ENCODE data around the gene ST6GAL1. TPM values are rescaled to one million over a fixed set of nuclear protein-coding genes. Genes with fewer than 3 reads are reported as not detected.

ST6GAL1 gene
- total RNA-seq, 1 experiment from 2014 or later: 15.6 TPM

- ChIA-PET POLR2A (interaction anchor here (1.0 to 1.4 kb wide), 2 partner anchors 17 to 52 kb away, joined by 3 to 8 read pairs; no protein-coding TSS in a partner anchor), RAD21 (ENCODE audit: low non-redundant PET in 1 of 2, low total read pairs in 2 of 2, uncharacterized antibody in 2 of 2, unreplicated experiment in 2 of 2) (interaction anchor here in 1 of 2 experiments (0.9 to 1.2 kb wide), 3 partner anchors 52 to 206 kb away, joined by 3 to 12 read pairs (median 3); no protein-coding TSS in a partner anchor), CTCF (interaction anchor here (0.7 to 2.5 kb wide), 17 partner anchors 12 to 596 kb away, joined by 3 to 52 read pairs (median 4); no protein-coding TSS in a partner anchor)
- no peaks in the 10 kb centered on the region for H3K4me1 ChIP-seq (ENCODE audit: control insufficient read depth in 1 of 2, insufficient read depth in 2 of 2, low read length in 2 of 2)
- H3K27ac ChIP-seq (ENCODE audit: low read depth, low read length): no peak overlapping the region
- ATAC-seq (peak; percentile 87), DNase-seq (ENCODE audit: low read depth, low spot score) (peak; percentile 18)
- H3K36me3 ChIP-seq (ENCODE audit: control insufficient read depth in 1 of 2, insufficient read depth in 2 of 2, low read length in 2 of 2): no peaks in the 10 kb centered on the region
- peak overlapping the region; percentile 49 for H2AFZ ChIP-seq (ENCODE audit: low read depth, low read length, poor library complexity, severe bottlenecking)
- no peaks in the 10 kb centered on the region for H3K9me3 ChIP-seq (ENCODE audit: control insufficient read depth in 1 of 2, insufficient read depth in 1 of 2, low read depth in 1 of 2, low read length in 2 of 2)
- BruUV-seq (replicated peaks): no TSS peak
- no peaks in the 10 kb centered on the region for H4K20me1 ChIP-seq (ENCODE audit: insufficient read depth)
- no peak overlapping the region for H3K9ac ChIP-seq (ENCODE audit: low read length)
- no peaks in the 10 kb centered on the region for H3K79me2 ChIP-seq (ENCODE audit: insufficient read depth, low read length)
- 0 out of 2 replicates have a peak, but pooled peaks cover 6% of the 10 kb centered on the region for H3K27me3 ChIP-seq (ENCODE audit: insufficient read depth, low read length)
- intact Hi-C loops (cut with micrococcal nuclease): loop anchor here (1.0 to 10.0 kb wide), 4 partner anchors 52 to 601 kb away; partner anchors contain the start of gene SST
- no peaks in the 10 kb centered on the region for H3K9me2 ChIP-seq (ENCODE audit: insufficient read depth)
- H3K4me2 ChIP-seq (ENCODE audit: low read length): no peak overlapping the region
- no peak overlapping the region for H3K4me3 ChIP-seq (replicated peaks in 1 of 2; ENCODE audit: low read depth in 1 of 2, low read length in 2 of 2)
- TF ChIP-seq ZNF274 (IDR thresholded peaks at IDR 0.05; ENCODE audit: low read depth, low read length) (no peak), YY1 (IDR thresholded peaks at IDR 0.05; ENCODE audit: extremely low read depth, insufficient replicate concordance, low read depth, low read length) (no peak), EZH2 (IDR thresholded peaks at IDR 0.05) (no peak), SP1 (IDR thresholded peaks at IDR 0.05; ENCODE audit: low read depth) (no peak), FOSL1 (IDR thresholded peaks at IDR 0.05; ENCODE audit: low read depth) (no peak), POLR2AphosphoS5 (IDR thresholded peaks at IDR 0.05; ENCODE audit: low read depth, low read length) (no peak), CEBPB (IDR thresholded peaks at IDR 0.05; ENCODE audit: low read depth) (no peak), MAX (IDR thresholded peaks at IDR 0.05) (peak; percentile 55), RAD21 (IDR thresholded peaks at IDR 0.05; ENCODE audit: low read depth) (peak; percentile 75), SRF (IDR thresholded peaks at IDR 0.05; ENCODE audit: low read depth) (peak; percentile 97), EZH2phosphoT487 (IDR thresholded peaks at IDR 0.05; ENCODE audit: borderline replicate concordance) (no peak), ELF1 (IDR thresholded peaks at IDR 0.05; ENCODE audit: borderline replicate concordance, low read depth) (no peak), CBX3 (IDR thresholded peaks at IDR 0.05; ENCODE audit: low read depth) (no peak), JUND (IDR thresholded peaks at IDR 0.05) (no peak), CTCF (IDR thresholded peaks at IDR 0.05 in 2 of 3, conservative IDR thresholded peaks at IDR 0.05 in 1 of 3; ENCODE audit: borderline replicate concordance in 1 of 3, insufficient read depth in 1 of 3, low read depth in 2 of 3, low read length in 2 of 3) (peak; percentile 36 to 76 (median 64)), POLR2A (IDR thresholded peaks at IDR 0.05; ENCODE audit: borderline replicate concordance, extremely low read depth, insufficient read depth, insufficient read length) (no peak)
- TF ChIP-seq, protein P1, sequence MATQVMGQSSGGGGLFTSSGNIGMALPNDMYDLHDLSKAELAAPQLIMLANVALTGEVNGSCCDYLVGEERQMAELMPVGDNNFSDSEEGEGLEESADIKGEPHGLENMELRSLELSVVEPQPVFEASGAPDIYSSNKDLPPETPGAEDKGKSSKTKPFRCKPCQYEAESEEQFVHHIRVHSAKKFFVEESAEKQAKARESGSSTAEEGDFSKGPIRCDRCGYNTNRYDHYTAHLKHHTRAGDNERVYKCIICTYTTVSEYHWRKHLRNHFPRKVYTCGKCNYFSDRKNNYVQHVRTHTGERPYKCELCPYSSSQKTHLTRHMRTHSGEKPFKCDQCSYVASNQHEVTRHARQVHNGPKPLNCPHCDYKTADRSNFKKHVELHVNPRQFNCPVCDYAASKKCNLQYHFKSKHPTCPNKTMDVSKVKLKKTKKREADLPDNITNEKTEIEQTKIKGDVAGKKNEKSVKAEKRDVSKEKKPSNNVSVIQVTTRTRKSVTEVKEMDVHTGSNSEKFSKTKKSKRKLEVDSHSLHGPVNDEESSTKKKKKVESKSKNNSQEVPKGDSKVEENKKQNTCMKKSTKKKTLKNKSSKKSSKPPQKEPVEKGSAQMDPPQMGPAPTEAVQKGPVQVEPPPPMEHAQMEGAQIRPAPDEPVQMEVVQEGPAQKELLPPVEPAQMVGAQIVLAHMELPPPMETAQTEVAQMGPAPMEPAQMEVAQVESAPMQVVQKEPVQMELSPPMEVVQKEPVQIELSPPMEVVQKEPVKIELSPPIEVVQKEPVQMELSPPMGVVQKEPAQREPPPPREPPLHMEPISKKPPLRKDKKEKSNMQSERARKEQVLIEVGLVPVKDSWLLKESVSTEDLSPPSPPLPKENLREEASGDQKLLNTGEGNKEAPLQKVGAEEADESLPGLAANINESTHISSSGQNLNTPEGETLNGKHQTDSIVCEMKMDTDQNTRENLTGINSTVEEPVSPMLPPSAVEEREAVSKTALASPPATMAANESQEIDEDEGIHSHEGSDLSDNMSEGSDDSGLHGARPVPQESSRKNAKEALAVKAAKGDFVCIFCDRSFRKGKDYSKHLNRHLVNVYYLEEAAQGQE (IDR thresholded peaks at IDR 0.05; ENCODE audit: low read depth): no peak
- TF ChIP-seq, protein P2, sequence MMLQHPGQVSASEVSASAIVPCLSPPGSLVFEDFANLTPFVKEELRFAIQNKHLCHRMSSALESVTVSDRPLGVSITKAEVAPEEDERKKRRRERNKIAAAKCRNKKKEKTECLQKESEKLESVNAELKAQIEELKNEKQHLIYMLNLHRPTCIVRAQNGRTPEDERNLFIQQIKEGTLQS (IDR thresholded peaks at IDR 0.05): no peak
These were observed 182.8 kb downstream of the ST6GAL1 start for GRCh38 chr3:187112934-187113793.

All from HCT116 (cell line).